LNCaP clone FGC (cell line): Measurements from ENCODE around the gene PRR23B.

ENCODE experiments used
- DNase-seq: peaks from one replicate; pipeline ENCODE4 v3.0.0-alpha.2; 2011; ENCODE audit warnings: low read depth
- H3K4me3 ChIP-seq: 2 replicates; pipeline ENCODE4 v1.5.1; 2011; ENCODE audit warnings: mild to moderate bottlenecking, low read depth, low read length, control low read depth
- TF ChIP-seq, protein P1 (sequence below): IDR thresholded peaks from 2 replicates; pipeline ENCODE4 v1.5.1; 2012; ENCODE audit warnings: mild to moderate bottlenecking; ENCODE audit not compliant: control insufficient read depth, insufficient read depth; ENCODE audit errors: extremely low read depth

The PRR23B gene

DNA sequence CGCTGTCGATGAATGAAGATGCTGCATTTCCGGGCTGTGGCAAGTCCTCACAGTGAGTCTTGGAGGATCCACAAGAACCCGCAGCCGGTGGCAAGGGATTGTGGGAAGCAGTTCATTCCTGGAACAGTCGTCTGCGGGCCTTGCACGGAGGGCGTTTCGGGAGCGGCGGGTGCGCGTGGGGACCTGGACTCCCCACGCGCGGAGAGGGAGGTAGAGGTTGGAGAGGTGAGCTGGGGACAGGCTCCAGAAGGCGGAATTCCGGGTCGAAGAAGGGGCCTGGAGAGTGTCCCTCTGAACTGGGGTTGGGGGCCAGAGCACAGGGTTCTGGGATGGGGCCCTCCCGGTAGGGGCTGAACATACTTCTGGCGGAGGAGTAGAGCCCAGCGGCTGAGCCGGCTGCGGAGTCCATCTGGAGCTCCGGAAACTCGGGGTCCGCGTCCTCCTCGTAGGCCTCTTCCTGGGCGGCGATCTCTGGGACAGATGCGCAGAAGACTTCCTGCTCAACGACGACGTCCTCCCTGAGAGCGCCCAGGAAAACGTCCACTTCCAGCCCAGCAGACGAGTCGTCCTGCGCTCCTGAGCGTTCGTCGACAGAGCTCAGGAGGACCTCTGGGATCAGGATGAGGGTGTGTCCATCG lies 15.3 kb downstream of the PRR23B start:
- TF ChIP-seq, protein P1, sequence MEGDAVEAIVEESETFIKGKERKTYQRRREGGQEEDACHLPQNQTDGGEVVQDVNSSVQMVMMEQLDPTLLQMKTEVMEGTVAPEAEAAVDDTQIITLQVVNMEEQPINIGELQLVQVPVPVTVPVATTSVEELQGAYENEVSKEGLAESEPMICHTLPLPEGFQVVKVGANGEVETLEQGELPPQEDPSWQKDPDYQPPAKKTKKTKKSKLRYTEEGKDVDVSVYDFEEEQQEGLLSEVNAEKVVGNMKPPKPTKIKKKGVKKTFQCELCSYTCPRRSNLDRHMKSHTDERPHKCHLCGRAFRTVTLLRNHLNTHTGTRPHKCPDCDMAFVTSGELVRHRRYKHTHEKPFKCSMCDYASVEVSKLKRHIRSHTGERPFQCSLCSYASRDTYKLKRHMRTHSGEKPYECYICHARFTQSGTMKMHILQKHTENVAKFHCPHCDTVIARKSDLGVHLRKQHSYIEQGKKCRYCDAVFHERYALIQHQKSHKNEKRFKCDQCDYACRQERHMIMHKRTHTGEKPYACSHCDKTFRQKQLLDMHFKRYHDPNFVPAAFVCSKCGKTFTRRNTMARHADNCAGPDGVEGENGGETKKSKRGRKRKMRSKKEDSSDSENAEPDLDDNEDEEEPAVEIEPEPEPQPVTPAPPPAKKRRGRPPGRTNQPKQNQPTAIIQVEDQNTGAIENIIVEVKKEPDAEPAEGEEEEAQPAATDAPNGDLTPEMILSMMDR: no peak
- DNase-seq: no peak
- H3K4me3 ChIP-seq: no peak overlapping the region

DNA sequence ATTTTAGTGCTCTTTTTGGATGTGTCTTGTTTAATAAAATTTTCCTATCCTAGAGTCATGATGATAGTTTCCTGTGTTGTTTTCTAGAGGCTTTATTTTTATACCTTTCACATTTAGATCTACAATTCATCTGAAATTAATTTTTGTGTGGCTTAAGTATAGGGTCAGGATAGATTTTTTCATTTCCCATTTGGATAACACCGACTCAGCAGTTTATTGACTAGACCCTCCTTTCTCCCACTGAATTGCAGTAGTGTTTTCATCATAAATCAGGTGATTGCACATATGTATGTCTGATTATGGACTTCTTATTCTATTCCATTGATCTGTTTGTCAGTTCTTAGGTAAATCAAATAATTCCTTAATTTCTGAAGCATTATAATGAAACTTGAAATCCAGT lies 25.0 kb downstream of the PRR23B start:
- no peak overlapping the region for H3K4me3 ChIP-seq
- TF ChIP-seq, protein P1: no peak
- no peak for DNase-seq

DNA sequence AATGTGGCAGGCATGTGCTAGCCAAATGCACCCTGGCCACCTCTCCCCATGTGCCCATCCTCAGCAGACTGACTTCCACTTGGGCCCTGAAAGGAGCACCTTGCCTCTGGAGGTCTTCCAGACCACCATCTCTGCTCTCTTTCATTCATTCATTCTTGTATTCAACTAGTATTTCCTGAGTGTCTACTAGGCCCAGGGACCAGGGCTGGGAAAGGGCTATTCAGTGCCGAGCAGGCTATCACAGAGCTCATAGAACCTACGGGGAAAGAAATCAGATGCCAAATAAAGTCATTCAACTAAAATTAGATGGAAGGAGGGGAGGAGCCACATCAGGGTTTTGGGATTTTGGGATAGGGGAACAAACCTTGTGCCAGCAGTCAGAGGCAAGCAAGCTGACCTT lies 33.5 kb downstream of the PRR23B start:
- DNase-seq: no peak
- H3K4me3 ChIP-seq: no peak overlapping the region
- TF ChIP-seq, protein P1: no peak

DNA sequence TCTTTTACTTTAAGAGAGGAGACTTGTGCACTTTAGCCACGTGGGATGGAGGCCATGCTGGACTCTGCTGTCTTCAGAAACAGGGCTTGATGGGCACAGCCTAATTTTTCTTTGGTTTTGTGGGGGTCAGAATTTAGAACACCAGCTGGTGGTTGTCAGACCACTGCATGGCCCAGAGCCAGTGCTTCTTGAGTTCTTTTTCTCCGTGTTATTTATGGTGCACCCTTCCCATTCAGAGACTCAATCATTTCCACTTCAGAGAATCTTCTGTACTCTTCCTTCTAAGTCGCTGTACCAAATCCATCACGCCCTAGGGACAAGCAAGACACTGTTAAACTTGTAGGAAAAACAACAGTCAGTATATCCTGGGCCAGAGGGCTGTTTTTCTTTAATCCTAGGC lies 34.8 kb downstream of the PRR23B start:
- DNase-seq: no peak
- no peak overlapping the region for H3K4me3 ChIP-seq
- TF ChIP-seq, protein P1: no peak

DNA sequence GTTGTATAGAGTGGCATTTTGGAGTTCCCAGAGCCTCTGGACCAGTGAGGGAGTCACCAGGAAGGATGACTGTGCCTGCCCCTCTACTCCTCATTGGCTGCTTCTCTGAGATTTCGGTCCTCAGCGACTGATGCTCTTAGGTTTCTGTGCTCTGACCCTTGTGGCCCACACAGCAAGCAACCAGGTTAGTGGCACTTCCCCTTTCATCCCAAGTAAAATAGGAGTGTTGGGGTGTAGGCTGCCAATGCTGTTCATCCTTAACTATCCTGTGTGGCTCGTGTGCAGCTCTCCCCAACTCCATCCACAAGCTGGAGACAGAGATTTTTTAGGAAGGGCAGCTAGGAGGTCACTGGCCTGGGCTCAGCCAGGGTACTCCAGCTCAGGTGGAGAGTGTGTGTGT lies 35.9 kb downstream of the PRR23B start:
- no peak overlapping the region for H3K4me3 ChIP-seq
- no peak for DNase-seq
- TF ChIP-seq, protein P1: no peak

DNA sequence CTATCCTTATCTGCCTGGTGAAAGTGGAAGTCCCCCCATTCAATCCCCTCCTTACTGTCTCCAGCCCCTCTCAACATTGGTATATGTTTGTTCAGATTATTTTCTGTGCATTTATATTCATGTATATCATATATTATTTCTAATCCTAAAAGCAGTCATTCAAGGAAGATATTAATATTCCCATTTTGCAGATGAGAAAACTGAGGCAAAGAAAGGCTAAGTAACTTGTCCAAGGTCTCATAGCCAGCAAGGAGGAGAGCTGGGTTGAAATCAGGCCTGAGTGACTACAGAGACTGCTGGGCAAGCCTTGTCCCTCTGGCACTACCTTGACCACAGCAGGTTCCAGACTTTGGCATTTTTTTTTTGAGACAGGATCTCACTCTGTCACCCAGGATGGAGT lies 44.7 kb downstream of the PRR23B start:
- H3K4me3 ChIP-seq: no peak overlapping the region
- no peak for DNase-seq
- TF ChIP-seq, protein P1: no peak

DNA sequence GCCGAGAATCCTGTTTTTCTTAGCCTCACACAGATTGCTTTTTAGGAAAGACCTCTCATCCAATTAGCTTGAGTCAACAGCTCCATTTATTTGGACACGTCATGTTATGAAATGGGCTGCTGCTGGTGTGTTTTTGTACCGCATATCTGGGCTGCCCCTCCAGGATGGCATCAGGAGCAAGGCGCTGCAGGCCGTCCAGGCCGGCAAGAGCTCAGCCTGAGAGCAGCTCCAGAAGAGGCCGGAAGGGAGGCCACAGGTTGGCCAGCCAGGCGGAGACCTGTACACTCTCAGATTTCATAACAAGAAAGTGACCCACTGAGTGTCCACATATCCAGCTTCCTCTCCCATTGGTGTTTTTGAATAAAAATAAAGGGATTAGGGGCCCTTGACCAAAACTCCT lies 45.4 kb downstream of the PRR23B start:
- H3K4me3 ChIP-seq: no peak overlapping the region
- TF ChIP-seq, protein P1: no peak
- DNase-seq: no peak
